ENCODE data around the gene OR10V1.

Gene OR10V1, protein sequence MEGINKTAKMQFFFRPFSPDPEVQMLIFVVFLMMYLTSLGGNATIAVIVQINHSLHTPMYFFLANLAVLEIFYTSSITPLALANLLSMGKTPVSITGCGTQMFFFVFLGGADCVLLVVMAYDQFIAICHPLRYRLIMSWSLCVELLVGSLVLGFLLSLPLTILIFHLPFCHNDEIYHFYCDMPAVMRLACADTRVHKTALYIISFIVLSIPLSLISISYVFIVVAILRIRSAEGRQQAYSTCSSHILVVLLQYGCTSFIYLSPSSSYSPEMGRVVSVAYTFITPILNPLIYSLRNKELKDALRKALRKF

DNA sequence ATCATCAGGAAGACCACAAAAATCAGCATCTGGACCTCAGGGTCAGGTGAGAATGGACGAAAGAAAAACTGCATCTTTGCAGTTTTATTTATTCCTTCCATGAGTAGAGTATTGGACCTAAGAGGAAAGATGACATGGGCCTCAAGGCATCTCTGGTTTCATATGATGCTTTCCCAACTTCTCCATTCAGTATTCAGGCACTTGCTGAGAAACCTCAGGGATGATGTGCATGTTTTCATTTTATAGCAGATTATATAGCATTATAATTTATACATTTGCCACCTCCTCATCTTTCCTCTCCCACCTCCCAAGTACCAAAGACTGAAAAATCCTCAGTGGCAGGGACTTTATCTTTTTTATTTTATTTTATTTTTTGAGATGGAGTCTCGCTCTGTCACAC lies at the start of gene OR10V1:
TSS of gene OR10V1 (minus strand) at position 101 of the 400 bp plus-strand sequence. CDS start at position 101, 0 bp downstream.
- DNase-seq: no peak

DNA sequence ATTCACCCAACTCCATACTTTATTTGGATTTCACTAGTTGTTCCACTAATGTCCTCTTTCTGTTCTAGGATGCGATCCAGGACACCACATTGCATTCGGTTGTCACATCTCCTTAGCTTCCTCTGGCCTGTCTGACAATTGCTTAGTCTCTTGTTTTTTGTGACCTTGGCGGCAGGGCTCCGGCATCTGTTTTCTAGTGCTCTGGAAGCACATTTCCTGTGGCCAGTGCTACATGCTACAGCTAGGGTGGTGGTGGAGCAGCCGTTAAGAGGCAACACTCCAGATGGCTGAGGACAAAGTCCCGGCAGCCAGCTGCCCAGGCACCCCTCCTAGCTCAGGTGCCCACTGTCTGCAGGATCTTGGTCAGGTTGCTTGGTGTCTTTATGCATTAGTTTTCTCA lies 48.3 kb upstream of the OR10V1 start:
- no peak for DNase-seq

DNA sequence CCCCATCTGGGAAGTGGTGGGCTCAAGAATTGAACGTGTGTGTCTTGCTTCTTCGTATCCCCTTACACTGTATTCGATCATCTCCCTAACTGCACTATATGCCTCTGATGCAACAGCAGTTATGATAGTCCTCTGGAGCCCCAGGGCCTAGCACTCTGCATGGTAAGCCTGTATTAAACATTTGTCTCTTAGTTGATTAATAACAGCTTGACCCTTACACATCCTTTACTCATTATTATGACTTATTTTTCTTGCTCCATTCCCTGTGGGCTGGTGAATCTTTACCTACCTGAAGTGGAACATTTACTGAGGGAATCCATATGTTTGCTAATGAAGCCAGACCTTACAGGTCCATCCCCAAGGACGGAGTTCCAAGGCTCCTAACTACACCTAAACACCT lies 47.1 kb upstream of the OR10V1 start:
- no peak for DNase-seq

DNA sequence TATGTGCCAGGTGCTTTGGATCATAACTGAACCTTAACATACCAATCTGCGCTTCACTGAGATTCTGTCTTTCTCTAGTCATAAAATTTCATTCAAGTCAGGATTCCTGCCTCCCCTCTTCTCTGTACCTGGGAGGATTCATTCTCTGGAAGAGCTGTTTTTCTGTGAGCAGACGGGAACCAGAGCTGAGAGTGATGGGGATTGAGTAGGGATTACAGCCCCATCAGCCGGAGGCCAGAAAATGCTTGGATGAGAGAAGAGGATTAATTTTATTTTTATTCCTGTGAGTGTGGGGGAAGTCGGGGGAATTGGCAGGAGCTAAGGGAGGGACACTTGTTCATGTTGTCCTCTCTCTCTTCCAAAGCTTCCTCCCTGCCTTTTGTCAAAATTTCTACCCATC lies 46.3 kb upstream of the OR10V1 start:
- DNase-seq: no peak

DNA sequence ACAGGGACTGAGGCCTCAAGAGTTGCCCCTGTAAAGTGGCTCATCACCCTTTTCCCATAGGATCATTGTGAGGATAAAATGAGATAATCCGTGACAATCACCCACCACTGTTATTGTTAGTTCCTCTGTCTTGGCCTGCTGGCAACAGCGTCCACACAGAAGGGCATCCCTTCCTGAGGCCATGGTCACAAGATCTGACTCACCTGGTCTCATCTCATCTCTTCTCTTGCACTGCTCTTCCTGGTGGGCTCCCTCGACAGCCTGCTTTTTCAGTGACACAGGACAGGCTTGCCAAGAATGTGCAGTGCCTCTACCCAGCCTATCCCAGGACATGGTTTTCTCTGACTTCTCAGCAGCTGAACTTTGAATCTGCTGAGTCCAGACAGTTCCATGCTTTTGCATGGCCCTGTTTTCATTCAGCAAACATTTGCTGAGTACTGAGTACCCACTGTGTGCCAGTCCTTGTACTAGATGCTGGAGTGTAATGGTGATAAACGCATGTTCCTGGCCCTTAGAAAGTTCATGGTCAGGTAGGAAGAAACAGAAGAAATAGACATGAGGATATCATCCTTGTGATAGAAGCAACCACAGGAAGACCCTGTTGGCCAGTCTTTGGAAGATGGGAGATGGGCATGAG lies 44.9 kb upstream of the OR10V1 start:
- DNase-seq: no peak

DNA sequence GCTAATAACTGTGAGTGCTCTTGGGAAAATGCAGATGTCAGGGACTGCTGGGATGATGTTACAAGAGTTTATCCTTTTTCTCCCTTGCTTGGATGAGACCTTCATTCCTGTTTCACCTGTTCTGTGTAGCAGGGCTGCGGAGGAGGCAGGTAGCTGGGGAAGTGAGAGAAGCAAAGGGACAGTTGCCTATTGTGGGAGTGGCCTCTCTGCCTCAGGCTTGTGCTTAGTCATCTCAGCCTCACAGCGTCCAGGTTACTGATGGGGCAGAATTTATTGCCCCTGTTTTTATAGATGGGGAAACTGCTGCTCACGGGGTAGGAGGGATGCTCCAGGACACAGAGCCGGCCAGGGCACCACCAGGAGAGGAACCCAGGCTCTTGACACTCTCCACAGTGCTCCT lies 43.2 kb upstream of the OR10V1 start:
- DNase-seq: no peak

DNA sequence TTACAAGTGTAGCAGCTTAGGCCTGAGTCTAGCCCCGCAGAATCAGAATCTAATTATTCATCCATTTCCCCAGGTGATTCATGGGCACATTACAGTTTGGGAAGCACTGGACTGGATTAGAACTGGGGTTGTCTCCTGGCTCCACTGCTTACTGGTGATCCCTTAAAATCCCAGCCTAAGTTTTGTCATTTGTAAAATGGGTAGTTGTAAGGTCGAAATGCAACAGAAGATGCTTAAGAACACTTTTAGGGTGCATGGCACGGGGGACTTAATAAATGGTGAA lies 42.9 kb upstream of the OR10V1 start:
- no peak for DNase-seq

DNA sequence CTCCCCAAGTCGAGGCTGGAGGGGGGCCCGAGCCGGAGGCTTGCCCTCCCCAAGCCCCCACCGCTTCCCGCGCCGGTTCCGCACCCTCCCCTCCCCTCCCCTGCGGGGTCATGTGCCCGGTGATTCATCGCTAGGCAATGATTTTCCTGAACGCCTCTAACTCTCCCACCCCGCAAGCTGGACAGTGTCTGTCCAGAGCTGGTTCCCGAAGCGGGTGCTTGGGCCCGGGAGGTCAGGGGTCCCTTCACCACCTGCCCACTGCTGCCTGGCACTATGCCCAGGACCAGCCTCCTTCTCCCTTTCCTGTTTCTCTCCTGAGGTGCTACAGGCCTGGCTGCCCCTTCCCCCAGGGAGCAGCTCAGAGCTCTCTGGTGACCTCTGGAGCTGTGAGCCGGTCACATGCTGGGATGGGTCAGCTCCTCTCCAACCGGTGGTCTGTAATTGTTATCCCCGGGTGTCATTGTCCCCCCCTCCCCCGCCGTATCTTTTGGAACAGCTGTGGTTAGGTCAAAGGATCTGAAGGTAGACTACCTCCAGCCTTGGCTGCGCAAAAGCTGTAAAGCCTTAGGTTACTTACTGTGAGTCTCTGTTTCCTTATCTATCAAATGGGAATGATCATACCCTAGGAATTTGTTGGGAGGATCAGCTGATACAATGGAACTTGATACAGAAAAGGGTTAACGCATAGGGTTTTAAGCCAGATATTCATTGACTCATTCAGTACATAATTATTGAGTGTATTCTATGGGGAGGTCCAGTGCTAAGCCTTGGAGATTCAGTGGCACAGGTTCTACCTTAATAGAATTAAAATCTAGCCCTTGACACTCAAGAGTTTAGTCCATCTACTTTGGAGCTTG lies 42.3 kb upstream of the OR10V1 start:
- peak; percentile 39 for DNase-seq

DNA sequence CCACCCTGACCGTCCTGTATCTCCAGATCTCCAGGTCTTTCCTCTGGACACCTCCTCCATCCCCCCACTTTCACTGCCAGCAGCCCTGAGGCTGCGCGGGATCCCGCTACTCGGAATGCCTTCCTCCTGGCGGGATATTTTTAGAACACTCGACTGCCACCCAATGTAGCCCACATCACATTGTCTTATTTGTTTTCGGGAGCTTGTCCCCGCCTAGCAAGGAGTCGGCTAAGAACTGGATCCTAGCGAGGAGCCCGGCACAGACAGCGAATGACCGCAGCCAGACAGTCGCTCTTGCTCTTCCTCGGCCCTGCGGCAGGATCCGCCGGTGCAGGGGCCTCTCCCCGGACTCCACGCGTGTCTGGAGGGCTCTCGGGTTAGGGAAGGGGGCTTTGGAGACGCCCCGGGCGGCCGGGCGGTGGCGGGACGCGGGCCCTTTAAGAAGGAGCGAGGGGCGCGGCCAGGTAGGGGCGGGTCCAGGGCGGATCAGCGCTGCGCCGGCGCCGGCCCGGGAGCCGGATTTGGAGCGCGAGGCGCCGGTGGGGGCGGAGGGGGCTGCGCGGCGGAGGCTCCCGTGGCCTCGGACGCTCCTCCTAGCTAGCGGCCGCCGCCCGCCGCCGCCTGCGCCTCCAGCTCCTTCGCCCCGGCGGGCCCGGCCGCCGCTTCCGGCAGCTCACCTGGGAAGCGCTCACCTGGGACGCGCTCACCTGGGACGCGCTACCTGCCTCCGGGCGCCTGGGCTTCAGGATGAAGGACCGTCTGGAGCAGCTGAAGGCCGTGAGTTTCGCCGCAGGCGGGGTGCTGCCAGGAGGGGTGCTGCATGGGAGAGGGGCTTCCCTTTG lies 41.4 kb upstream of the OR10V1 start, which contains the start of gene STX3:
TSS of gene STX3 (plus strand) at position 518 of the 842 bp plus-strand sequence. CDS start at position 748, 230 bp downstream.
- peak; percentile 69 for DNase-seq

DNA sequence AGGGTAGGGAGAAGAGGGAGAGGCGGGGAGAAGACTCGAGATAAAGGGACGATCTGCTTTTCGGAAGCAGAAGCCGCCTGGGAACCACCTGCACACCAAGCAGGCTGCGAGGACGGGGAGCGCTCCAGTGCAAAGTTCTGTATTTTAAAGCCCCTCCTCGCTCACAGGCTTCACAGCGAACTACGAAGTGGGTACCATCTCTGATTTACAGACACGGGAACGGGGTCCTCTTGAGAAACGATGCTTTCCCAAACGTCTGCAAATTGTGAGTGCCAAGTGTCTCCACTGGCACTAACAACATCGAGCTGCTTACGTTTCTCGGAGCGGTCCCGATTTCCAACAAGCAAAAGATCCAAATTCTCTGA lies 40.8 kb upstream of the OR10V1 start:
- peak; percentile 18 for DNase-seq

DNA sequence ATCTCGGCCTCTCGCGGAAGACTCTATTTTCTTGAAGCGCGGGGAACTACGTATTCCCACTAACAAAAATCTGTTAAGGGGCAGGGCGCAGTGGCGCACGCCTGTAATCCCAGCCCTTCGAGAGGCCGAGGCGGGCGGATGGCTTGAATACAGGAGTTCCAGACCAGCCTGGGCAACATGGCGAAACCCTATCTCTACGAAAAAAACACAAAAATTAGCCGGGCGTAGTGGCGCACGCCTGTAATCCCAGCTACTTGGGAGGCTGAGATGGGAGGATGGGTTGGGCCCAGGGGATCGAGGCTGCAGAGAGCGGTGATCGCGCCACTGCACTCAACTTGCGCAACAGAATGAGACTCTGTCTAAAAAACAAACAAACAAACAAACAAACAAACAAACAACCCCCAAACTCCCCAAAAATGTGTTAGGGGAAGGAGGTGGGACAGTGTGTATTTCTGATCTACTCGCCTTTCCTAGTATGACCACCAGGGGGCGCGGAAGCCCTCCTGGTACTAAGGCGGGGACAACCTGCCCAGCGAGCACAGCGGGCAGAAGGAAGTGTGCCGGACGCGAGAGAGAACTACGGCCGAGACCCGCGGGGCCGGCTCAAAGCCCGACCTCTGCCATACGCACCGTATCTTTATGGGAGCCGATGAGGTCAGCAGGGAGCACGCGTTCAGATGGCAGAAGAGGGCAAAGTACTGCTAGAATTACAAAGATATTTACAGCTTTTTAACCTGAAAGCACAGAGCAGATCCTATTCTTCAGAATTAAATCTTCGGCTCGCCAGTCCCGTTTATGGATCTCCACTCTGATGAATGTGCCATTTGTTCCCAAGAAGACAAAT lies 40.2 kb upstream of the OR10V1 start:
- peak; percentile 85 for DNase-seq

DNA sequence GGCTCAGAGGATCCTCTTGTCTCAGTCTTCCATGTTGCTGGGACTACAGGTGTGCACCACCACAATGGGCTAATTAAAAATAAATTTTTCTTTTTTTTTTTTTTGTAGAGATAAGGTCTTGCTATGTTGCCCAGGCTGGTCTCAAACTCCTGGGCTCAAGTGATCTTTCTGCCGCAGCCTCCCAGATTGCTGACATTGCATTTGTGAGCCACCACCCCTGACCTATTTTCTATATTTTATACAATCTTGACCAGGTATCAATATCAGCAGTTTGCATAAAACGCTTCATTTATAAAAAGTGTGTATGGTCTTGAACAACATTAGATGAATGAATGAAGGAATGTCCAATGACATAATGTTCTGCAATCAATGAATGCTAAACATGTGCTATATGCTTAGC lies 32.5 kb upstream of the OR10V1 start:
- no peak for DNase-seq

DNA sequence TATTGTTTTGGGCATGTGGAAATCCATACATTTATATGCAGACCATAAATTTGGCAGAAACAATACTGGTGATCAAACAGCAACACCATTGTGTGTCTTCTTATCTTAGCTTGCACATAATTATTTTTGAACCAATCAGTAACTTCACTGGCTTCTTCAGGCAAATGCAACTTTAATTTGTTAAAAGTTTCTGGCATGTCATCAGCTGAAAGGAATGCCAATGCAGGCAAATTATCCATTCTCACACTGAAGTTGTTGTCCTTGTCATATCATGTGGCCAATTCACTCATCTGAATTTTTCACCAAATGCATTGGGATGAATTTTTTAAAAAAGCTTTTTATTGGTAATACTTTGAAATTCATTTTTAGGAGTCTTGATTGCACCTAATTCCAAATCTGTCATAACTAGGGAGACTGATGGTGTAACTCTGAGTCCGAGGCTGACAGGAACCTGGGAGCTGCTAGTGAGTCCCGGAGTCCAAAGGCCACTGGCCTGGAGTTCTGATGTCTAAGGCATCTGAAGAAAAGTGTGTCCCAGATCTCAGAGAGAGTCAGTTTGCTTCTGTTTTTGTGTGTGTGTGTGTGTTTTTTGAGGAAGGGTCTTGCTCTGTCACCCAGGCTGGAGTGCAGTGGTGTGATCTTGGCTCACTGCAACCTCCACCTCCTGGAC lies 17.4 kb upstream of the OR10V1 start:
- no peak for DNase-seq

DNA sequence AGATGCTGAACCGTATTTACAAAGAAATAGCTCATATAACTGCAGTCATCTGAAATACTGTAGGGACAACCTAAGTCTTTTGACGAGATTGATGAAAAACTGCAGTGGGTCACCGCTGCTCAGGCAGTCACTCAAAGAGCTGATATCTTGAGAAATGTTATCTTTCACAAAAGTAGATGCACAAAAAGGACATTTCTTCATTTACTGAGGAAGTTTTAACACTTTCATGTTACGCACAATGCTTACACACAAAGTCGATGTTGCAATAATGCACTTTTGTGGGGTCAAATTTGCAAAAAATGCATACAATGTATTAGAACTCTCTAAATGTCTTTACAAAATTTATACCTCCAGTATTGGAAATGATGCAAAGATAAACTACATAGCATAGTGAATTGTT lies 16.2 kb upstream of the OR10V1 start:
- no peak for DNase-seq

DNA sequence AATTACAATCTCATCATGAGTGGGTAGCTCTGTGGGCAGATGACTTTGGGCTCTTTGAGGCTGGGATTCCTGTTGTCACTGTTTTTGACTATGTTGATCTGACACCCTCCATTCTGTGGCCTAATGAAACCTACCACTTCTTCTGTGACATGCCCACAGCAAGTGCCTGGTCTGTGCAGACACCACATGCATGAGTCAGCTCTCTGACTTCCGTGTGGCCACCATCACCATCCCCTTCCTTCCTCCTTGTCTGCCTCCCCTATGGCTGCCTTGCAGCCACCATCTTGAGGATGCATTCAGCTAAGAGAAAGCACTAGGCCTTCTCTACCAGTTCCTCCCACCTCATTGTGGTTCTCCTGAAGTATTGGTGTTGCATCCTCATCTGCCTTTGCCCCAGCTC lies 15.3 kb upstream of the OR10V1 start:
- peak; percentile 5 for DNase-seq

DNA sequence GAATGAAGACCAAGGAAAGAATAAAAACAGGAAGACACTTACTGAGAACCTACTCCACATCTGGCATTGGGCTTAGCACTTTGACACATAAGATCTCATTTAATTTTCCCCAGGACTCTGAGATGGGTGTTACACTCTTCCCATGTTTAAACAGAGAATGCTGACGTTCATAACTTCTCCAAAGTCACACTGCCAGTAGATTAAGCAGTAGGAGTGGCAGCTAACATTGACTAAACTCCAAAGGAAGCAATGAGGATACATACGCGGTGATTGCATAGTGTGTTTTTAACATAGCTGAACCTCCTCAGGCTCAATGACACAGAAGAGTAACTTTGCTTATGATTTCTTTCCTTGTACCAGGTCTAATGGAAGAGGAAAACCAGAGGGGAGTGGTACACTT lies 14.5 kb upstream of the OR10V1 start:
- DNase-seq: no peak

DNA sequence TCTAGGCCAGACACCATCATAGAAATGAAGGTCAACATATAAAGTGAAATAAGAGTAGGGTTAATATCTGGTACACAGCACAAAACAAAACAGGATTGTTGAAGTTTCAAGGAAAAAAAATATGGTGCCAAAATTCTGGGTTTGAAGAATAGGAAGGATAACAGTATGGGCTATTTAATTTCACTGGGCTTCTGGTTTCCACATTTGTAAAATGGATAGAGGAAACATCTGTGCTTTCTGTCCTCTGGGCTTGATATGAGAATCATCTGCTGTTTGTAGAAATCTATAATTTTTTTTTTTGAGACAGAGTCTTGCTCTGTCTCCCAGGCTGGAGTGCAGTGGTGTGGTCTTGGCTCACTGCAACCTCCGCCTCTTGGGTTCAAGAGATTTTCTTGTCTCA lies 13.8 kb upstream of the OR10V1 start:
- no peak for DNase-seq

DNA sequence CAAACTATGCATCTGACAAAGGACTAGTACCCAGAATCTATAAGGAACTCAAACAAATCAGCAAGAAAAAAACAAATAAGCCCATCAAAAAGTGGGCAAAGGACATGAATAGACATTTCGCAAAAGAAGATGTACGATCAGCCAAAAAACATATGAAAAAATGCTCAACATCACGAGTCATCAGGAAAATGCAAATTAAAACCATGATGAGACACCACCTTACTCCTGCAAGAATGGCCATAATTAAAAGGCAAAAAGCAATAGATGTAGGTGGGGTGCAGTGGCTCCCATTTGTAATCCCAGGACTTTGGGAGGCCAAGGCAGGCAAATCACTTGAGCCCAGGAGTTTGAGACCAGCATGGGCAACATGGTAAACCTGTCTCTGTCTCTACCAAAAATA lies 10.4 kb upstream of the OR10V1 start:
- DNase-seq: no peak

DNA sequence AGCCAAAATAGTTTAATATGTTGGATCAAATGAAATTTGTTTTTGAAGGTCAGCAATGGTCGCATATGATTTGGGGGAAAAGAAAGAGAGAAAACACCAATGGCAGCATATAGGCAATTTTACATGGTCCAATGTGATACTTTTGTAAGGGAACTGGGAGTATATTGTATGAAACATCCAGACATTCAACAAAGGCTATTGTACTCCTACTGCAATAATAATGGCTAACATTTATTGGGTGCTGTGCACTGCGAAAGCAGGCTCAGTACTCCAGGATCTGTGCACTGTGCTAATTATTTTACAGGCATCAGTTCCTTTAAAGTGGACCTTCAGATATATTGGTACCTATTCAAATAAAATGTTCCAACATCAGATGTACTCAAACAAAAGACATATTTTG lies 5.9 kb upstream of the OR10V1 start:
- DNase-seq: no peak

DNA sequence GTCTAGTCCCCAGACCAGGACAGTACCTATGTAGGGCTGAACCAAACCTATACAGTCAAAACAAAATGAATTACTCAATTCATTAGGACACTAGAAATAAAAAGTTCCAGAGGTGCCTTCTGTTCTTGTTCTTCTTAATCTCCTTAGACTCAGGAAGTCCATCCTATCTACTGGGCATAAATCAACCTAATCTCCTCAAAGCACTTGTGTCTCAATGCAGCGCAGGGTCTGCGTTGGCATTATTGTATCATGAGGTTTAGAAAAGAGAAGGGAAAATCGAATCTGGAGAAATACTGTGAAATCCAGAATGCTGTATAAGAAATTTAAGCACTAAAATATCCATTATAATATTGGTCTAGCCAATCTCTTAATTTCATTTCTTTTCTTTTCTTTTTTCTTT lies 2.4 kb upstream of the OR10V1 start:
- DNase-seq: no peak

DNA sequence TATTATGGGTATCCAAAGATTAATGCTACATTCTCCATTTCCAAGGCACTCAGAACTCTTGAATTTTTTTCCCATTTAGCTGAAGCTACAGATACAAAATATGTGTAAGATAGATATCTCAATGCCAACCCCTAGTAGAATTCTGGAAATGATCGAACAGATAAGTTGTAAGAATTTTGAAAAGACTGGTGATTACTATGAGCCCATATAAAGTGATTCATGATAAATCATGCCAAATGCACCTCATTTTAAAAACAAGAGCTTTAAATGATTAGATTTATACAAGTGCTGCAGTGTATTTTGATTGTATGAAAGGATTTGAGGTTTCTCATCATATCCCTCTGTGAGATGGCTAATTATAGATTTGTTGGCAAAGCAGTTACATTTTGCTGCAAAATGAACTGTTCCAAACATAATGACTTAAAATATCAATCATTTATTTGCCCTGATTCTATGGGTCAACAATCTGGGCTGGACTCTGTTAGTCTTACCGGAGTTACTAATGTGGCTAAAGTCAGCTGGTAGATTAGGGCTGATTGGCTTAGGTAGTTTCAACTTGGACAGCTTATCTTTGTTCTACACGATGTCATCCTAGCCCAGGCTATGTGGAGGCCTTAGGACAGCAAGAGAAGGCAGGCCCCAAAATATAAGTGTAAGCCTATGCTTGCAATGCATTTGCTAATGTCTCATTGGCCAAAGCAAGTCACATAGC lies 3.4 kb downstream of the OR10V1 start:
- DNase-seq: no peak
